ENCODE data around the gene NTF4. TPM values are rescaled to one million over a fixed set of nuclear protein-coding genes. Genes with fewer than 3 reads are reported as not detected.

NTF4 gene
- total RNA-seq, 1 donor from 2014 or later = not detected

DNA sequence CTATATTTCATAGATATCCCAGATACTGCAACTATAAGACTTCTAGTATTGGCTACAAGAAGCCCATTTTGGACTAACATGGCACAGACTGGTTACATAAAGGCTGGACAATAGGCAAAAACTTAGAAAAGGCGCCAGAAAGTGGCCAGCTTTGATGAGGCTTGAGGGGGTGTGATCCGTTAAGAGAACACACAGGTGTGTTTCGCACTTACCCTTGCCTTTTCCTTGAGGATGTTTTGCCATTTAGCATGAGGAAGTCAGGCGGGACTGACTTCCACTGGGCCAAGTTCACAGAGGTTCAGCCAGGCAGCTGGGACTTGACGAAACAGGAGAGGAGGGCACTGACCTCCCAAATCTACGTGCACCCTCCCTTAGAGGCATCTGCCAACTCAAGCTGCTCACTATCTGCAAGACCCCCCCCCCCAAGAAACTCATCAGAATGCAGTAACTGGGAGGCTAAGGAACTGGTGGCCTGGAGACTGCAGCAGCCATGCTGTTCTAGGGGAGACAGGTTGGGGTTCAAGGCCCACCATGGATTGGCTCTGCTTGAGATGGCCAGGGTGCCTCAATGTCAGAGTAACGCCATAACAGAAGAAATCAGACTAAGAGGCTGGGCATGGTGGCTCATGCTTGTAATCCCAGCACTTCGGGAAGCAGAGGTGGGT lies 45.1 kb upstream of the NTF4 start:
- no peak for TF ChIP-seq CTCF (IDR thresholded peaks at IDR 0.05)
- Mint-ChIP-seq H3K36me3 (ENCODE audit: low read depth) (peaks cover 45% of the 10 kb centered on the region), H3K27me3 (no peaks in the 10 kb centered on the region), H3K4me1 (peaks cover 11% of the 10 kb centered on the region), H3K27ac (no peak overlapping the region), H3K4me3 (no peak overlapping the region), H3K9me3 (no peaks in the 10 kb centered on the region)
- intact Hi-C loops (cut with micrococcal nuclease) = loop anchor here (5.0 to 10.0 kb wide), 4 partner anchors 98 to 765 kb away; partner anchors contain the start of genes AKT1S1, DBP, GYS1 and RUVBL2
- ChIA-PET POLR2A (interaction anchor here (0.6 to 0.7 kb wide), 2 partner anchors 34 to 476 kb away, joined by 4 to 8 read pairs; no protein-coding TSS in a partner anchor), CTCF (interaction anchor here (1.4 kb wide), 1 partner anchor 12 kb away, joined by 3 read pairs; no protein-coding TSS in a partner anchor)
- no peak for ATAC-seq (ENCODE audit: low read depth)
- DNase-seq = no peak

- ChIA-PET CTCF (interaction anchor here (1.4 kb wide), 1 partner anchor 11 kb away, joined by 3 read pairs; no protein-coding TSS in a partner anchor), POLR2A (interaction anchor here (0.5 to 0.7 kb wide), 2 partner anchors 450 to 475 kb away, joined by 3 to 8 read pairs; no protein-coding TSS in a partner anchor)
- TF ChIP-seq CTCF (IDR thresholded peaks at IDR 0.05) = no peak
- no peak overlapping the region for H3K4me3 Mint-ChIP-seq
- H3K4me1 Mint-ChIP-seq = peaks cover 14% of the 10 kb centered on the region
- DNase-seq (no peak), ATAC-seq (ENCODE audit: low read depth) (no peak)
- H3K36me3 Mint-ChIP-seq (ENCODE audit: low read depth) = peaks cover 51% of the 10 kb centered on the region
- no peaks in the 10 kb centered on the region for H3K27me3 Mint-ChIP-seq
- no peaks in the 10 kb centered on the region for H3K9me3 Mint-ChIP-seq
- no peak overlapping the region for H3K27ac Mint-ChIP-seq
- intact Hi-C loops (cut with micrococcal nuclease) = no loop called here
Measured at GRCh38 chr19:49109051-49109450, 44.4 kb upstream of the NTF4 start.

- POLR2A ChIA-PET = no interaction called here
- Mint-ChIP-seq H3K27ac (no peak overlapping the region), H3K9me3 (no peaks in the 10 kb centered on the region), H3K4me3 (no peak overlapping the region), H3K4me1 (peaks cover 9% of the 10 kb centered on the region), H3K36me3 (ENCODE audit: low read depth) (peaks cover 57% of the 10 kb centered on the region), H3K27me3 (no peaks in the 10 kb centered on the region)
- intact Hi-C loops (cut with micrococcal nuclease) = no loop called here
- DNase-seq = no peak
- CTCF ChIA-PET = no interaction called here
- TF ChIP-seq CTCF (IDR thresholded peaks at IDR 0.05) = no peak
- ATAC-seq (ENCODE audit: low read depth) = no peak
Measured at GRCh38 chr19:49107625-49108459, 43.2 kb upstream of the NTF4 start.

- POLR2A ChIA-PET = interaction anchor here (1.3 kb wide), 1 partner anchor 9 kb away, joined by 4 read pairs; no protein-coding TSS in a partner anchor
- Mint-ChIP-seq H3K9me3 (no peaks in the 10 kb centered on the region), H3K4me3 (no peak overlapping the region), H3K4me1 (peaks cover 9% of the 10 kb centered on the region), H3K27me3 (no peaks in the 10 kb centered on the region), H3K27ac (peak overlapping the region; percentile 62), H3K36me3 (ENCODE audit: low read depth) (peaks cover 66% of the 10 kb centered on the region)
- ATAC-seq (ENCODE audit: low read depth) = peak; percentile 83
- intact Hi-C loops (cut with micrococcal nuclease) = no loop called here
- CTCF ChIA-PET = interaction anchor here (0.9 to 1.7 kb wide), 6 partner anchors 9 to 101 kb away, joined by 3 to 19 read pairs (median 4); no protein-coding TSS in a partner anchor
- DNase-seq = peak; percentile 56
- peak; percentile 28 for TF ChIP-seq CTCF (IDR thresholded peaks at IDR 0.05)
Measured at GRCh38 chr19:49106648-49107135, 42.1 kb upstream of the NTF4 start.
